GM21367 (cell line): ENCODE results near the gene FYN.

Source experiments
- ATAC-seq: cut with Tn5 transposase; IDR thresholded peaks from one replicate; pipeline ENCODE4 v1.9.1; 2021; ENCODE audit not compliant: unreplicated experiment

Gene FYN

DNA sequence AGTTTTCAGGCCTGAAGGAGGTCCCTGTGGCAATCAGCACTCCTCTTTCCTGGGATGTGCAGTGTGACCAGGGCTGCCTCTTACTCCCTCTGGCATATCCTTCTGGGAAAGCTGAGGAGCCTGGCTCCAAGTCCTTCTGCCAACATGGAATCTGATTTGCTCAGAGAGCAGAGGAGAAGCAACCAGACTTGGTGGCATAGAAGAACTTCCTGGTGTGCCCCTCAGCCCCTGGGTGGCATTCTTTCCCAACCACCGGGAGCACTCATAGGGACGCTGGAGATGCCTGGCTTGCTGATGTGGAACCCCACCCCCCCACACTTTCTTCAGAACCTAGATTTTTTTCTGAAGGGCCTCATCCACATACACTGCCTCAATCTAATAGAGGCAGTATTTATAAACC lies 160.0 kb downstream of the FYN start:
- no peak for ATAC-seq

DNA sequence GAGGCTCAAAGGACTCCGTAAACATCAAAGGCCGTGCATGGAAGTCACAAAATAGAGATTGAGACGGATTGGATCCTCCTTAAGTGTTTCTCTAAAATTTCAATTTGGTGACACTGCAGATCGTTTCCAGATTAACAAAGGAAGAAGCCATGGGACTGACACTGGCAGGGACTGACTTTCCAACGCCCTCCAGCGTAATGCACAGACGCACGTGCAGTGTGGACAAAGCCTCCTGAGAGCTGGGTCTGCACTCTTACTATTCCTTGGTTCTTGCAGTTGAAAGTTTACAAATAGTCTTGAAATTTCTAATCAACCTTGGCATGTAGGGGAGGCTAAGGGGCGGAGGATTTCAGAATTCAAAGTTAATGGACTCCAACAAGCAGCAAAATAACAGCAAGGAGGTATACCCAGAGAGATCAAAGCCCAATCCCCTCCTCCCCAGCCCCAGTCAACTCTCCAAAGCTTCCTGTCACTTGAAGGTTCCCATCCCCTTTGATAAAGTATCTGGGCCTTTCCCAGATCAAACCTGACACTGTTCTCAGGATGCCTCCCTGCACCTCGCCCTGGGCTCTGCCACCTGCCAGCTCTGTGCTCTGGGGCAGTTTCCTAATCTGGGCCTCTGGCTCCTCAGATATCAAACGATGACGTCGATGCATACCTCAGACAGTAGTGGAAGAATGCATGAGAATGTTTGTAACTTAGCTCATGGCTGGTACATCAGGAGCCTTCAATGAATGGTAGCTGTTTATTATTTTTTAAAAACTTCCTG lies 161.1 kb downstream of the FYN start:
- no peak for ATAC-seq

GRCh38 chr6:111711476-111711875 lies 161.8 kb downstream of the FYN start:
- ATAC-seq, result no peak

GRCh38 chr6:111710911-111711310 lies 162.3 kb downstream of the FYN start:
- no peak for ATAC-seq

DNA sequence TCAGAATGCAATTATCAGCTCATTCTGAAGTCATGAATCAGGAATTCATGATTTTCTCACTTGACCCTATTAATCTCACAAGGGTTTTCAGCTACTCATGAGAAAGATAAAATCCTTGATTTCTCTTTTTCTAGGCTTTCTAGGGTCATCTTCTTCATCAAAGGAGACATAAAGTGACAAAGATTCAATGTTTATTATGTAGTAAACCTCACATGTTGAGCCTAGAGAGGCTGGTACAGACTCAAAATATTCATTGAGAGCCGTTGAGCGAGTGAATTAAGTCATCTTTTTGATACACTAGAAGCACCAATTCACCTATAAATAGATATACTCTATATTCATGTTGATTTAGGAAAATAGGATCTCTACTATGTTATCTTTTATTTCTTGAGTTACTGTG lies 162.8 kb downstream of the FYN start:
- no peak for ATAC-seq

GRCh38 chr6:111709615-111710398 lies 163.4 kb downstream of the FYN start:
- peak; percentile 72 for ATAC-seq

DNA sequence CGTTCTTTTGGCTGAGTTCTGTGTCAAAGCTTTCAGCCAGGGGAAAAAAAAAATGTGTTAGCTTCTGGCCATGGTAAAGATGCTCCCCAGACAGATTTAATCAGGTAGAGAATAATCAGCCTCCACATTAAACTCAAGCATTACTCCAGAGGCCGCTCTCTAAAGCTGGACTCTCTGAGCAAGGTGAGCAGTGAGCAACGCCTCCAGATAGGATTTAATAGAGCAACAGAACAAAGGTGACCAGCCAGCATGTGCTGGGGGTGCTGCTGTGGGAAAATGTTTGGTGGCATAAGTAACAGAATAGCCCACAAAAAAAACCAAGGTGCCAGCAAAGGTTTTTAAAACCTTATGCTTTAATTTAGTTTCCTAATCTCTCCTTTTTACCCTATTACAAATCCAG lies 164.1 kb downstream of the FYN start:
- no peak for ATAC-seq

DNA sequence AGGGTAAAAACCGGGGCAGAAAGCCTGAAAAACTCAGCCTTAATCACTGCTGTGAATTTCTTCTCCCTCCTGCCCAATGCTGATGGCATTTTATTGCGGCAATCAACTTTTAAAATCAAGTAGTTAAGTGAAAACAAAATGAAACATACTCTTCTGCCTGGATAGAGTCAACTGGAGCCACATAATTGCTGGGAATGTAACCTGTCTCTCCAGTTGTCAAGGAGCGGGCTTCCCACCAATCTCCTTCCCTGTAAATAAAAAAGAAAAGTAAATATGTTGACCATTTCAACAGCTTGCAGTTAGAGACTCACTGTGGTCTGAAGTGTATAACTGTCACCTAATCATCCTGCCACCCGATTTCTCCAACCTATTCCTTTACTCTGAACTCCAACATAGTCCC lies 165.5 kb downstream of the FYN start:
- ATAC-seq, result no peak

GRCh38 chr6:111706841-111707391 lies 166.3 kb downstream of the FYN start:
- ATAC-seq, result no peak

- no peak for ATAC-seq
Observed at GRCh38 chr6:111703723-111704122, 169.5 kb downstream of the FYN start.

DNA sequence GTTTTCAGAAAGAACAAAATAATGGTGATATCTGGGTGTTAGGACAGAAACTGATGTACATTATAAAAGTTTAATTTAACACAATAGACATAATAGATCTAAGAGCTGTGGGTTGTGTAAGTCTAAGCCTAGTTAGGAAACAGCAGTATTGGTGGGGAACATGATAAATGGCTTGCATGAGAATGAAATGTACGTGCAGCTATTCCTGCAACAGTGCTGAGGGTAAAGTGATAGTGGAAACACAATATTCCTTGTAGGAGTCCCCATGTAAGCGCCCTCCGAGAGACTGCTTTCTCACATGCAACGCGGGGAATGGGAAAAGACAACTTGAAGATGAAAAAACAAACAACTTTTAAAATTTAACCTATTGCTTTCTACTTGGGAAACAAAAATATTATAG lies 171.0 kb downstream of the FYN start:
- no peak for ATAC-seq

DNA sequence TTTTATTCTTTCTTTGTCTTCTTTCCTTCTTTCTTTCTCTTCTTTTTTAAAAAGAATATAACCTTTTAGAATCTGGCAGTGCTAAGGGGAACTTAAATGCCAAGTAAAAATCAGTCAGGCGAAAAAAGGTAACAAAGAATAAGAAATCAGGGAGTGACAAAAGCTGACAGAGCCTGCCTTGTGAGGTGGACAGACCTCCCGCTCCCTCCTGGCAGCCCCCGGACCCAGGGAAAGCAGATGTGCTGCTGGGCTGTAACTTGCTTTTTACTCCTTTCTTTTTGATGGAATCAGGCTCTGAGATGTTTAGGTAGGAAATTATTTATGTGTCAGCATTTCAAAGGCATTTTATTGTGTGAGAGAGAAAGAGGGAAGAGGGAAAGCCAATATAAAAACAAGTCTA lies 172.1 kb downstream of the FYN start:
- no peak for ATAC-seq

DNA sequence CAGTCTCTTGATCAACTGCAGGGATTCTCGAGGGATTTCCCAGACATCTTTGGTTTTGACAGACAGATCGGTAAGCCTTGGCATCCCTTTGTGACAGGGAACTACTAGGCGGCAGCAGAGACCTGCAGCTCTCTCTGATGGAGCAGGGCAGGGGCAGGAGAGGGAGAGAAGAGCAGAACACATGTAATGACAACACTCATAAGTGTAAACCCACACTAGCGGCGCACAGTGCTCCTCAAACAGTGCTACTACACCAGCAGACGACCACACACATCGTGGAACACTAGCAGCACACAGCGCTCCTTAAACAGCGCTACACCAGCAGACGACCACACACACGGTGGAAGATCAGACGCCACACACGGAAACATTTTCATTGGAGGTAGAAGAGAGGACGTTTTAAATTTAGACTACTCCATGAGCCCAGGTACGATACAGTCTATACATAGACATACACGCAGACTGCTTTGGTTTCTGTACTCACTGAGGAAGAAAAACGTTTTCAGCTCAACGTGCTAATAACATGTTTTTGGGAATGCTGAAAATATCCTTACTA lies 173.0 kb downstream of the FYN start:
- no peak for ATAC-seq

GRCh38 chr6:111699123-111699522 lies 174.1 kb downstream of the FYN start:
- ATAC-seq, result no peak

DNA sequence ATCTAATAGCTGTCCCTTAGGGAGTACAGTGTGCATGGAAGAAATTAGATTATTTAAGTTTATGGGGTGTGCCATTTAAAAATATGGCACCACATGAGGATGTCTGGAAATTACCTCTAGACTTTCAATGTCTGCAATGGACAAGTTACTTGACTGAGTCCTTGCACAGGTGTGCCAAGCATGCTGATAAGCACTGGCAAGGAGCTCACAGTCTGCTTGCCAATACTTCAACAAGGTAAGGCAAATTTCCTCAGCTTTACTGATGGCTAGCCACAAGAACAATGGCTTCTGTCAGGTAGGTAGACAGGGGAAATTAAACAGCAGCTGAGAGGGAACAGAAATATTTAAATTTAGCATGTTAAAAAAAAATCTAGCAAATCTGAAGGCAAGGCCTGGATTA lies 176.4 kb downstream of the FYN start:
- no peak for ATAC-seq

- ATAC-seq, result no peak
Observed at GRCh38 chr6:111692327-111693164, 180.7 kb downstream of the FYN start.

DNA sequence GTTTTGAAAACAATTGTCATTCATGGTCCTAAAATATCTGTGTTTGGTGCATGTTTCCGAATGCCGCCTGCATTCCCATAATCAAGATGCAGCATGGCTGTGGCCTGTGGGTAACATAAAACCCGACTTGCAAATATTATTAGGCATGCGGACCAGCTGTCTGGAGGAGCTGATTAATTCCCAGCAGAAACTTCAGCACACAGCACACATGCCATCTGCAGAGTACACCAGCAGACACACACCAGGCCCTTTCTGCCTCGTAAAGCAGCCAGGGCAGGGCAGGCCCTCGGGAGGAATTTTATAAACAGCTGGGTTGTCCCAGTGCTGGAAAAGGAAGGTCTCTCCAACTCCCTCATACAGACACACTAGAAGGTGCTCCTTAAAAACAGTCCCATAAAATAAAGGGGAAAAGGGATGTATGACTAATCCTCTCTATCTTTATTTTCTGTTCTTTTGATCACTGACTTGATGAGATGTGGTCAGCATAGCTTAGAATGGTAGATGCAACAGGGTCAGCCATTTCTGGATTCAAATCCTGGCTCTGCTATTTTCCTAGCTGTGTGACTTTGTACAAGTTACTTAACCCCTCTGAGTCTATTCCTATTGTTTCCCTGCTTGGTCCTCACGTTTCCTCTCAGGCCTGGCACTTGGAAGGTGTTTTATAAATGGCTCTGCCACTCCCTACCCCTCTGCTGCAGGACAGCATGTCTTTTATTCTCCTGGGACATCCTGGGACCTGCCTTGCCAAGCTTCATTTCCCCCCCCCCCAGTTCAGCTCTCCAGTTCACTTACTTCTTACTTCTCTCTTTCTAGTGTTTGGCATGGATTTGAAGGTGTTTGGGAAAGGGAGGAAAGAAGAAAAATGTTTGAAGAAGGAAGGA lies 181.7 kb downstream of the FYN start:
- no peak for ATAC-seq

DNA sequence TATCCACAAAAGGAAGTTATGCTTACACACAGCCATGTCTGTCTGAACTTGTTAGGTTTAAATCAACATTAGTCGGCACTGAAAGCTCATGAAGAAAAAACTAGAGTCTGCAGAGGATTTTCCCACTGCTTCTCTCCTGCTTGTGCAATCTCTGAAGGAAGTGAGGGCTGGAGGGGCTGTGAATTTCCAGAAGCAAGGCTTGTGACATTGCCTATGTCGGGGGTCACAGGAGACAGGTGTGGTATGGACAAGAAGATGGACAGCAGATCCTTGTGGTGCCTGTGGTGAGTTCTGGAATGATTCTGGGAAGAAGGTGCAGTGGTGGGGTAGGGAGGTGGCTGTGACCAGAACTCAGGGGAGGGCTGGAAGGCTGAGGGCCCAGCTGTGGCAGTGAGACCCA lies 183.3 kb downstream of the FYN start:
- no peak for ATAC-seq

DNA sequence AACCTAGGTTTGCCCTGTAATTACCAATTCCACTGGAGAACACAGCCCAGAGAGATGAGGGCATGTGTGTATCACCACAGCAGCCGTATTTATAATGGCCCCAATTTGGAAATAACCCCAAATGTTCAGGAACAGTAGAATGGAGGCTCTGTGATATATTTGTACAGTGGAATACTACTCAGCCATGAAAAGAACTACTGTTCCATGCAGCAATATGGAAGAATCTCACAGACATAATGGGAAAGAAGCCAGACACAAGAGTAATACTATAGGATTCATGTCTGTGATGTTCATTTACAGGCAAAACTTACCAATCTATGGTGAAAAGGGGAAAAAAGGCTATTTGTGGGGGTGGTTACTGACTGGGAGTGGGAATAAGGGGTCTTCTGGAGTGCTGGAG lies 183.8 kb downstream of the FYN start:
- no peak for ATAC-seq

DNA sequence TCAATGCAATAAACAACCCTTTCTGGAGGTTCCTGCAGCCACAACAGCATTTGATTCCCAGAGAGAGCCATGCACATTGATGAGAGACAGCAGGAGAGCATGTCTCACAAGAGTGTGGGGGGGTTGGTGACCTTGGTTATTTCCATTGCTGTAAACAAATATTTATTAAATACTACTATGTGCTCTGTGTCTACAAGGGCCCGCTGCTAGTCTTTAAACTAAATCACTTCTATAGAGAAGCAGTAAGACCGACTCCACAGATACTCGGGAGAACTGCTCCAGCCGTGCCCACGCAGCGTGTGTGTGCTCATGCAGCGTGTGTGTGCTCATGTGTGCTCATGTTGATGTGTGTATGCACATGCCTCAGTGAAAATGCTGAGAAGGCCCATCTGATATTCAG lies 184.9 kb downstream of the FYN start:
- ATAC-seq, result no peak
